Spleen (tissue), 3 donors: ENCODE measurements around the gene BCLAF1.

Experiments used
- POLR2A ChIP-seq, 3 donors: fragments of 450-650 bp; IDR thresholded peaks; one replicate each; pipeline ENCODE4 v1.5.1; 2017; ENCODE audit warnings: antibody characterized with exemption in 3 of 3, mild to moderate bottlenecking in 1 of 3
- POLR2AphosphoS5 ChIP-seq, 3 donors: sonication (generic); formaldehyde crosslinking; IDR thresholded peaks; one replicate each; pipeline ENCODE4 v1.5.1; 2017; ENCODE audit warnings: antibody characterized with exemption in 3 of 3

- TF ChIP-seq POLR2AphosphoS5 (IDR thresholded peaks at IDR 0.05): no peak
- TF ChIP-seq POLR2A (IDR thresholded peaks at IDR 0.05): no peak
These were observed 15.6 kb downstream of the BCLAF1 start for GRCh38 chr6:136274062-136274461.
